NT2/D1 (cell line): ENCODE measurements around the gene TUBA4B.

Source experiments
- DNase-seq: peaks from one replicate; pipeline ENCODE4 v3.0.0-alpha.2; 2011; ENCODE audit warnings: low read depth, low spot score
- H3K27me3 ChIP-seq: 2 replicates; pipeline ENCODE4 v1.6.0; 2011; ENCODE audit warnings: mild to moderate bottlenecking; ENCODE audit not compliant: insufficient read length, insufficient read depth
- H3K36me3 ChIP-seq: 2 replicates; pipeline ENCODE4 v1.6.1; 2011; ENCODE audit warnings: mild to moderate bottlenecking, low read length, mixed read lengths; ENCODE audit not compliant: insufficient read depth, insufficient read length
- H3K4me1 ChIP-seq: 2 replicates; pipeline ENCODE4 v1.5.1; 2011; ENCODE audit not compliant: insufficient read depth, insufficient read length
- H3K4me3 ChIP-seq: 2 replicates; pipeline ENCODE4 v1.5.1; 2011; ENCODE audit warnings: low read depth; ENCODE audit not compliant: insufficient read length
- H3K9ac ChIP-seq: 2 replicates; pipeline ENCODE4 v1.6.0; 2011; ENCODE audit warnings: low read depth; ENCODE audit not compliant: insufficient read length
- H3K9me3 ChIP-seq: 2 replicates; pipeline ENCODE4 v1.5.1; 2011; ENCODE audit warnings: mild to moderate bottlenecking, low read length; ENCODE audit not compliant: insufficient read depth
- SUZ12 ChIP-seq: IDR thresholded peaks from 2 replicates; pipeline ENCODE4 v1.6.1; 2011; ENCODE audit not compliant: insufficient read length, insufficient read depth; ENCODE audit errors: extremely low read depth
- YY1 ChIP-seq: IDR thresholded peaks from 2 replicates; pipeline ENCODE4 v1.6.1; 2011; ENCODE audit not compliant: insufficient read length, insufficient read depth
- ZNF274 ChIP-seq: IDR thresholded peaks from 2 replicates; pipeline ENCODE4 v1.6.1; 2011; ENCODE audit warnings: mild to moderate bottlenecking, low read depth, low read length

Gene TUBA4B

DNA sequence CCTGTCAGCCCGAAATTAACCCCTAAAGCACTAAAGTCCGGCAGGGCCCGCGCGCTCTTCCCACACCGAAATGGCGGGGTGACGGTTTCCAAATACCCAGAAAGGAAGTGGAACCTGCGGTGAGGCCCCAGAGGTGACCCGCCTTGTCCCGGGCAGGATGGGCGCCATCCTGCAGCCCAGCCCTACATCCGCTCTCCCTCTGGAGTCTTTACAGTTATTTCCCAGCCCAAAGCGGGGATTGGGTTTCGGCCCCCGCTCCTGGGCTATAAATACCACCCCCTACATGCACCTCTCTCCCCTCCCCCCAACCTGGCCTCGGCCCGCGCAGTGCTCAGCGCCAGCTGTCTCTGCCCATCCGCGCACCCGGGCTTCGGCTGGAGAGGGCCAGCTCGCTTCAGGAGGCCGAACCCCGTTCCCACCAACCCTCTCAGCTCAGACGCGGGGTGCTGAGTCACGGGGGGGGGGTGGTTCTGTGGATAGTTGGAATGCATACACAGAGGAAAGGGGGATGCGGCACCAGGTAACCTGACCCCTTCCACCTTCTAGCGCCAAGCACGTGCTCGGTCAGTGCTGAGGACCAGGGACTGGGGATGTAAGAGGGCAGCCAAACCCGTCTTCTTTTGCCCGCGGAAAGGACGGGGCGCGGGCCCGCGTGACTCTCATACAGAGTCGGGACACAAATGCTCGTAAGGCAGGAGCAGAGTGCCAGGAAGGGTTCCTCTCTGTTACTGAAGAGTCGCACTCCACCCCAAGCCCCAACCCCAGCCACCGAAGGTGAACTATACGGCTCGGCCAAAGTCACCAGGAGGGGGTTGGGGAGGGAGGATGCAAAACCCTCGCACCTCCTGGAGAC, at the start of gene TUBA4B:
TUBA4B (plus strand) TSS at position 344 of the 853 bp plus-strand sequence; CDS start at position 509, 165 bp downstream.
- H3K9me3 ChIP-seq = no peaks in the 10 kb centered on the region
- peak within 1 kb of the TSS; percentile 72 for H3K9ac ChIP-seq
- no peak for DNase-seq
- H3K4me1 ChIP-seq = peaks cover 25% of the 10 kb centered on the region
- peak within 1 kb of the TSS; percentile 53 for H3K4me3 ChIP-seq
- TF ChIP-seq SUZ12 (no peak), ZNF274 (no peak), YY1 (no peak)
- peaks cover 55% of the 10 kb centered on the region for H3K27me3 ChIP-seq
- H3K36me3 ChIP-seq = peaks cover 34% of the 10 kb centered on the region

GRCh38 chr2:219204425-219205164, 48.4 kb upstream of the TUBA4B start:
- Histone ChIP-seq H3K4me3 (no peak overlapping the region), H3K27me3 (no peaks in the 10 kb centered on the region), H3K9me3 (peaks cover 15% of the 10 kb centered on the region; the same call in 1 of the 2 replicates), H3K4me1 (peaks cover 3% of the 10 kb centered on the region), H3K9ac (no peak overlapping the region), H3K36me3 (peaks cover 20% of the 10 kb centered on the region)
- DNase-seq = no peak
- TF ChIP-seq YY1 (no peak), ZNF274 (no peak), SUZ12 (no peak)

DNA sequence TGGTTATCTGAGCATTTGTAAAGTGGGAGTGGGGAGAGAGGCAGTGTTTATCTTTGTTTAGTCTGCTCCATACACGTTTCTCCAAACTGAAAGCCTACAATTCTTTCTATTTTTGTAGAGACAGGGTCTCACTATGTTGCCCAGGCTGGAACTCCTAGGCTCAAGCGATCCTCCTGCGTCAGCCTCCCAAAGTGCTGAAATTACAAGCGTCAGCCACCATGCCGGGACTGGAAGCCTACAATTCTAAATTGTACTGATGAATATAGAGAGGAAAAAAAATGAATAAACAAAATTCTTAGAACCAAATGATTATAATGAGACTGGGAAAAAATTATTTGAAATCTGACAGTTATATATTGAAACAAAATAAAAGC, 47.9 kb upstream of the TUBA4B start:
- Histone ChIP-seq H3K4me1 (peaks cover 3% of the 10 kb centered on the region), H3K36me3 (peaks cover 25% of the 10 kb centered on the region)

DNA sequence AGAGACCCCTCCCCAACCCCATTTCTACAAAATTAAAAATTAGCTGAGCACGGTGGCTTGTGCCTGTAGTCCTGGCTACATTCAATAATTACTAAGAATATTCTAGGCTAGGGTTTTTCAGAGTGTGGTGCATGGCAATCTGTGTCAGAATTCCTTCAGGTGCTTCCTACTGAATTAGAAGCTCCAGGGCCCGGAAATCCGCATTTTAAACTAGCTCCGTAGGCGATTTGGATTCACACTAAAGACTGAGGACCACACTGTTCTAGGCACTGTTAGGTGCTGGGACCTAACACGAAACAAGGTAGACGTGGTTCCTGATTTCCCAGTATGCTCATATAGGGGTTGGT, 47.1 kb upstream of the TUBA4B start:
- no peak for TF ChIP-seq SUZ12
- TF ChIP-seq YY1 = no peak
- TF ChIP-seq ZNF274 = no peak
- no peaks in the 10 kb centered on the region for H3K27me3 ChIP-seq
- H3K4me1 ChIP-seq = peaks cover 3% of the 10 kb centered on the region
- H3K36me3 ChIP-seq = peaks cover 33% of the 10 kb centered on the region
- H3K9ac ChIP-seq = peak overlapping the region; percentile 91
- H3K9me3 ChIP-seq = peaks cover 15% of the 10 kb centered on the region; the same call in 1 of the 2 replicates
- no peak for DNase-seq
- peak overlapping the region; percentile 68 for H3K4me3 ChIP-seq

More for the DNA sequence above, 47.9 kb upstream of the TUBA4B start:
- no peak for DNase-seq
- Histone ChIP-seq H3K9me3 (peaks cover 15% of the 10 kb centered on the region; the same call in 1 of the 2 replicates), H3K27me3 (no peaks in the 10 kb centered on the region), H3K9ac (no peak overlapping the region), H3K4me3 (no peak overlapping the region)
- TF ChIP-seq SUZ12 = no peak
- TF ChIP-seq YY1 = no peak
- TF ChIP-seq ZNF274 = no peak

- TF ChIP-seq YY1 (no peak), ZNF274 (no peak), SUZ12 (no peak)
- 0 out of 2 replicates have a peak, but pooled peaks cover 10% of the 10 kb centered on the region for H3K9me3 ChIP-seq
- peak; percentile 93 for DNase-seq
- H3K36me3 ChIP-seq = peaks cover 38% of the 10 kb centered on the region
- peaks cover 3% of the 10 kb centered on the region for H3K4me1 ChIP-seq
- peak within 1 kb of the TSS; percentile 91 for H3K9ac ChIP-seq
- H3K4me3 ChIP-seq = peak within 1 kb of the TSS; percentile 68
- no peaks in the 10 kb centered on the region for H3K27me3 ChIP-seq
Measured at GRCh38 chr2:219206328-219207133, 46.5 kb upstream of the TUBA4B start, which contains the start of gene ZFAND2B. Gene ZFAND2B (plus strand): TSS chr2:219206782. CDS start chr2:219206988, 206 bp downstream.

GRCh38 chr2:219207134-219207883, 45.7 kb upstream of the TUBA4B start:
- Histone ChIP-seq H3K4me3 (peak overlapping the region; percentile 41), H3K9me3 (0 out of 2 replicates have a peak, but pooled peaks cover 9% of the 10 kb centered on the region), H3K36me3 (peaks cover 43% of the 10 kb centered on the region), H3K27me3 (no peaks in the 10 kb centered on the region), H3K9ac (peak overlapping the region; percentile 88), H3K4me1 (peaks cover 3% of the 10 kb centered on the region)
- TF ChIP-seq ZNF274 = no peak
- TF ChIP-seq SUZ12 = no peak
- TF ChIP-seq YY1 = no peak
- DNase-seq = no peak
